ENCODE measurements around the gene CD2BP2. TPM values are rescaled to one million over a fixed set of nuclear protein-coding genes. Genes with fewer than 3 reads are reported as not detected.

The CD2BP2 gene
- total and polyA plus RNA-seq, 2 of the 13 experiments (the other 11 are each of a cell fraction or from before 2014, with no cell fraction given): 24.9 to 54.6 TPM

GRCh38 chr16:30395155-30395991 is 40.3 kb upstream of the CD2BP2 start, which contains the start of gene ZNF48 (continued):
- TF ChIP-seq ZNF446 (CRISPR knock-in tag; IDR thresholded peaks at IDR 0.05) (peak; percentile 91), ZBTB2 (CRISPR knock-in tag; IDR thresholded peaks at IDR 0.05; ENCODE audit: low read depth) (peak; percentile 99), ZFY (CRISPR knock-in tag; IDR thresholded peaks at IDR 0.05) (peak; percentile 89), ZSCAN20 (CRISPR knock-in tag; IDR thresholded peaks at IDR 0.05; ENCODE audit: borderline replicate concordance) (0 out of 2 replicates have a peak, but pooled peaks have one; percentile 63), ZMYM2 (CRISPR knock-in tag; IDR thresholded peaks at IDR 0.05) (no peak; the same call in 1 of the 2 replicates), TSC22D2 (CRISPR knock-in tag; IDR thresholded peaks at IDR 0.05; ENCODE audit: borderline replicate concordance) (0 out of 2 replicates have a peak, but pooled peaks have one; percentile 39), CAMTA2 (CRISPR knock-in tag; IDR thresholded peaks at IDR 0.05; ENCODE audit: borderline replicate concordance) (peak; percentile 54; the same call in 1 of the 2 replicates), TGIF2 (CRISPR knock-in tag; IDR thresholded peaks at IDR 0.05) (peak; percentile 76), GATAD2A (CRISPR knock-in tag; IDR thresholded peaks at IDR 0.05) (peak; percentile 18; the same call in 1 of the 2 replicates), GABPB1 (CRISPR knock-in tag; IDR thresholded peaks at IDR 0.05) (peak; percentile 94), MBD4 (IDR thresholded peaks at IDR 0.05; ENCODE audit: borderline replicate concordance, low read length) (no peak), ZNF768 (CRISPR knock-in tag; IDR thresholded peaks at IDR 0.05) (peak; percentile 91), ZNF547 (CRISPR knock-in tag; IDR thresholded peaks at IDR 0.05) (no peak; the same call in none of the 2 replicates), ZNF180 (CRISPR knock-in tag; IDR thresholded peaks at IDR 0.05; ENCODE audit: borderline replicate concordance, low read depth) (no peak; the same call in 1 of the 2 replicates), ARID5B (CRISPR knock-in tag; IDR thresholded peaks at IDR 0.05) (peak; percentile 54; the same call in 1 of the 2 replicates), RXRA (CRISPR knock-in tag; IDR thresholded peaks at IDR 0.05) (no peak; the same call in 1 of the 2 replicates), TOPORS (CRISPR knock-in tag; IDR thresholded peaks at IDR 0.05) (0 out of 2 replicates have a peak, but pooled peaks have one; percentile 26), KAT7 (CRISPR knock-in tag; IDR thresholded peaks at IDR 0.05; ENCODE audit: borderline replicate concordance) (peak; percentile 70), NCOR1 (IDR thresholded peaks at IDR 0.05; ENCODE audit: borderline replicate concordance, low read length) (0 out of 2 replicates have a peak, but pooled peaks have one; percentile 10), HNRNPK (IDR thresholded peaks at IDR 0.05; ENCODE audit: low read depth, low read length, poor library complexity, severe bottlenecking) (peak; percentile 68), ZNF382 (CRISPR knock-in tag; IDR thresholded peaks at IDR 0.05; ENCODE audit: borderline replicate concordance) (no peak)
- TF ChIP-seq, protein P1, sequence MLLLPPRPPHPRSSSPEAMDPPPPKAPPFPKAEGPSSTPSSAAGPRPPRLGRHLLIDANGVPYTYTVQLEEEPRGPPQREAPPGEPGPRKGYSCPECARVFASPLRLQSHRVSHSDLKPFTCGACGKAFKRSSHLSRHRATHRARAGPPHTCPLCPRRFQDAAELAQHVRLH (CRISPR knock-in tag; IDR thresholded peaks at IDR 0.05; ENCODE audit: borderline replicate concordance, low read depth): peak; percentile 83; the same call in 1 of the 2 replicates
- TF ChIP-seq, protein P2, sequence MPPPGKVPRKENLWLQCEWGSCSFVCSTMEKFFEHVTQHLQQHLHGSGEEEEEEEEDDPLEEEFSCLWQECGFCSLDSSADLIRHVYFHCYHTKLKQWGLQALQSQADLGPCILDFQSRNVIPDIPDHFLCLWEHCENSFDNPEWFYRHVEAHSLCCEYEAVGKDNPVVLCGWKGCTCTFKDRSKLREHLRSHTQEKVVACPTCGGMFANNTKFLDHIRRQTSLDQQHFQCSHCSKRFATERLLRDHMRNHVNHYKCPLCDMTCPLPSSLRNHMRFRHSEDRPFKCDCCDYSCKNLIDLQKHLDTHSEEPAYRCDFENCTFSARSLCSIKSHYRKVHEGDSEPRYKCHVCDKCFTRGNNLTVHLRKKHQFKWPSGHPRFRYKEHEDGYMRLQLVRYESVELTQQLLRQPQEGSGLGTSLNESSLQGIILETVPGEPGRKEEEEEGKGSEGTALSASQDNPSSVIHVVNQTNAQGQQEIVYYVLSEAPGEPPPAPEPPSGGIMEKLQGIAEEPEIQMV (CRISPR knock-in tag; IDR thresholded peaks at IDR 0.05; ENCODE audit: low read depth): peak; percentile 29
